ENCODE results near the gene RCHY1. TPM values are rescaled to one million over a fixed set of nuclear protein-coding genes. Genes with fewer than 3 reads are reported as not detected.

Gene RCHY1
- total and polyA plus RNA-seq, 2 experiments from 2014 or later, result 42.9 to 46.5 TPM

- ATAC-seq, result no peak
- Histone ChIP-seq H3K27me3 (ENCODE audit: insufficient read depth) (no peaks in the 10 kb centered on the region), H3K79me2 (replicated peaks; ENCODE audit: insufficient read depth) (no peaks in the 10 kb centered on the region), H3K4me3 (no peak overlapping the region), H3K9me2 (ENCODE audit: insufficient read depth) (no peaks in the 10 kb centered on the region), H3K27ac (ENCODE audit: low read depth) (no peak overlapping the region), H3K4me2 (no peak overlapping the region), H2AFZ (no peak overlapping the region), H4K20me1 (replicated peaks; ENCODE audit: insufficient read depth) (no peaks in the 10 kb centered on the region), H3K4me1 (ENCODE audit: insufficient read depth) (no peaks in the 10 kb centered on the region), H3F3A (replicated peaks; ENCODE audit: low read depth) (no peaks in the 10 kb centered on the region), H3K36me3 (ENCODE audit: insufficient read depth) (no peaks in the 10 kb centered on the region)
- Mint-ChIP-seq H3K9me3 (peaks cover 7% of the 10 kb centered on the region), H3K36me3 (ENCODE audit: low read depth) (no peaks in the 10 kb centered on the region), H3K27me3 (ENCODE audit: insufficient read depth, low read depth, poor library complexity) (peaks cover 2% of the 10 kb centered on the region), H3K4me3 (no peak overlapping the region), H3K27ac (no peak overlapping the region), H3K4me1 (no peaks in the 10 kb centered on the region)
- no peak for DNase-seq (ENCODE audit: low spot score)
- TF ChIP-seq JUNB (IDR thresholded peaks at IDR 0.05; ENCODE audit: unreplicated experiment) (no peak), STAT1 (IDR thresholded peaks at IDR 0.05; ENCODE audit: unreplicated experiment) (no peak), POLR2AphosphoS5 (IDR thresholded peaks at IDR 0.05; ENCODE audit: low read depth) (no peak)
Observed at GRCh38 chr4:75429208-75429607, 85.0 kb downstream of the RCHY1 start.

Other genes starting within 250 kb of the RCHY1 start
- gene THAP6, start 70 bp upstream of the RCHY1 start, total RNA-seq (2014; rRNA removed; shearing (Covaris generic)), result 15.2 and 16.2 TPM in 2 replicates
- gene THAP6, start 70 bp upstream of the RCHY1 start, polyA plus RNA-seq (2016; fragmentation: Nextera tagmentation; extraction: Ambion mirVana), result 7.4 and 9.0 TPM in 2 replicates
- gene ODAPH, start 41.7 kb upstream of the RCHY1 start, total RNA-seq (2014; rRNA removed; shearing (Covaris generic)), result not detected in 2 replicates
- not detected in 2 replicates for gene ODAPH, start 41.7 kb upstream of the RCHY1 start, polyA plus RNA-seq (2016; fragmentation: Nextera tagmentation; extraction: Ambion mirVana)
- 1.7 and 1.8 TPM in 2 replicates for gene CDKL2, start 116.1 kb upstream of the RCHY1 start, total RNA-seq (2014; rRNA removed; shearing (Covaris generic))
- 2.0 and 3.1 TPM in 2 replicates for gene CDKL2, start 116.1 kb upstream of the RCHY1 start, polyA plus RNA-seq (2016; fragmentation: Nextera tagmentation; extraction: Ambion mirVana)
- 411 and 435 TPM in 2 replicates for gene G3BP2, start 159.0 kb upstream of the RCHY1 start, total RNA-seq (2014; rRNA removed; shearing (Covaris generic))
- gene G3BP2, start 159.0 kb upstream of the RCHY1 start, polyA plus RNA-seq (2016; fragmentation: Nextera tagmentation; extraction: Ambion mirVana), result 94.5 and 103 TPM in 2 replicates
- 241 and 277 TPM in 2 replicates for gene USO1, start 210.2 kb upstream of the RCHY1 start, total RNA-seq (2014; rRNA removed; shearing (Covaris generic))
- gene USO1, start 210.2 kb upstream of the RCHY1 start, polyA plus RNA-seq (2016; fragmentation: Nextera tagmentation; extraction: Ambion mirVana), result 98.5 and 113 TPM in 2 replicates